PC-3 (cell line): ENCODE measurements around the gene VIM. TPM values are rescaled to one million over a fixed set of nuclear protein-coding genes. Genes with fewer than 3 reads are reported as not detected.

ENCODE experiments used
- ATAC-seq: fragments of 200-7000 bp; cut with Tn5 transposase; 2 replicates; pipeline ENCODE4 v1.9.1; 2020; ENCODE audit warnings: mild to moderate bottlenecking, moderate library complexity
- BruUV-seq: library from RNA; stranded (reverse); fragments of 400-500 nt; replicated peaks from 2 replicates; lab custom pipeline; 2021; lab: Mats Ljungman, UMichigan
- CTCF ChIA-PET: fragments of 300-600 bp; sonication (Branson Sonifier 250); formaldehyde crosslinking; loops from one replicate; lab custom pipeline; 2022; ENCODE audit warnings: antibody characterized with exemption; lab: Charles Lee
- POLR2A ChIA-PET: fragments of 300-600 bp; sonication (Branson Sonifier 250); formaldehyde crosslinking; loops from one replicate; lab custom pipeline; 2022; ENCODE audit warnings: antibody characterized with exemption; ENCODE audit not compliant: unreplicated experiment; lab: Charles Lee
- DNase-seq: peaks from one replicate; pipeline ENCODE4 v3.0.0-alpha.2; 2015
- H2AFZ ChIP-seq: fragments of 300-600 bp; sonication (generic); 2 replicates; pipeline ENCODE4 v1.6.0; 2016; ENCODE audit warnings: antibody characterized with exemption, low read length
- H3F3A ChIP-seq: fragments of 300-600 bp; sonication (generic); one replicate; pipeline ENCODE4 v1.6.0; 2017; ENCODE audit warnings: antibody characterized with exemption, low read length, control low read depth, mild to moderate bottlenecking; ENCODE audit not compliant: unreplicated experiment
- H3K27ac ChIP-seq: fragments of 300-600 bp; sonication (generic); 2 replicates; pipeline ENCODE4 v1.5.1; 2016; ENCODE audit warnings: mild to moderate bottlenecking, low read length
- H3K27me3 ChIP-seq: fragments of 300-600 bp; sonication (generic); 2 replicates; pipeline ENCODE4 v1.6.1; 2016; ENCODE audit warnings: low read length, mixed read lengths
- H3K36me3 ChIP-seq: fragments of 300-600 bp; sonication (generic); 2 replicates; pipeline ENCODE4 v1.6.1; 2016; ENCODE audit warnings: low read depth, mixed run types, low read length, mixed read lengths
- H3K4me1 ChIP-seq: fragments of 300-600 bp; sonication (generic); 2 replicates; pipeline ENCODE4 v1.5.1; 2016; ENCODE audit warnings: low read length; ENCODE audit not compliant: insufficient read depth
- H3K4me2 ChIP-seq: fragments of 300-600 bp; sonication (generic); 2 replicates; pipeline ENCODE4 v1.6.0; 2016; ENCODE audit warnings: low read length
- H3K4me3 ChIP-seq: fragments of 300-600 bp; sonication (generic); 2 replicates; pipeline ENCODE4 v1.5.1; 2016; ENCODE audit warnings: mild to moderate bottlenecking, low read length, mixed read lengths
- H3K79me2 ChIP-seq: fragments of 300-600 bp; sonication (generic); 2 replicates; pipeline ENCODE4 v1.6.1; 2017; ENCODE audit warnings: low read length, mixed read lengths
- H3K9ac ChIP-seq: fragments of 300-600 bp; sonication (generic); 2 replicates; pipeline ENCODE4 v1.6.0; 2016; ENCODE audit warnings: mild to moderate bottlenecking, low read length
- H3K9me2 ChIP-seq: fragments of 300-600 bp; sonication (generic); replicated peaks from 2 replicates; pipeline ENCODE4 v1.6.1; 2016; ENCODE audit warnings: mixed run types, low read length, mixed read lengths
- H3K9me3 ChIP-seq: fragments of 300-600 bp; sonication (generic); 2 replicates; pipeline ENCODE4 v1.6.1; 2016; ENCODE audit warnings: low read length, mixed read lengths
- H4K20me1 ChIP-seq: fragments of 300-600 bp; sonication (generic); 2 replicates; pipeline ENCODE4 v1.6.1; 2016; ENCODE audit warnings: low read length, mixed read lengths
- EZH2 ChIP-seq: fragments of 300-600 bp; sonication (generic); IDR thresholded peaks from one replicate; pipeline ENCODE4 v1.6.1; 2017; ENCODE audit warnings: antibody characterized with exemption, mild to moderate bottlenecking, low read length; ENCODE audit not compliant: unreplicated experiment
- EZH2phosphoT487 ChIP-seq: fragments of 300-600 bp; sonication (generic); IDR thresholded peaks from 2 replicates; pipeline ENCODE4 v1.6.1; 2018; ENCODE audit warnings: mild to moderate bottlenecking, antibody characterized with exemption, low read length, borderline replicate concordance
- intact Hi-C: fragments of 100-400 bp; cut with micrococcal nuclease; formaldehyde crosslinking; loops from 2 replicates; pipeline ENCODE4 v1.9.0; 2023
- total RNA-seq: library from RNA; depleted of rRNA; stranded (reverse); fragments of >200 nt; gene quantifications from 2 replicates; pipeline ENCODE4 v1.2.3, GENCODE V29; 2014
- TF ChIP-seq, protein P1 (sequence below): fragments of 300-600 bp; sonication (generic); conservative IDR thresholded peaks from 2 replicates; pipeline ENCODE4 v1.5.1; 2017; ENCODE audit warnings: antibody characterized with exemption, low read depth, mild to moderate bottlenecking, low read length

VIM gene
- total RNA-seq, 1 experiment from 2014 or later: 469 TPM

DNA sequence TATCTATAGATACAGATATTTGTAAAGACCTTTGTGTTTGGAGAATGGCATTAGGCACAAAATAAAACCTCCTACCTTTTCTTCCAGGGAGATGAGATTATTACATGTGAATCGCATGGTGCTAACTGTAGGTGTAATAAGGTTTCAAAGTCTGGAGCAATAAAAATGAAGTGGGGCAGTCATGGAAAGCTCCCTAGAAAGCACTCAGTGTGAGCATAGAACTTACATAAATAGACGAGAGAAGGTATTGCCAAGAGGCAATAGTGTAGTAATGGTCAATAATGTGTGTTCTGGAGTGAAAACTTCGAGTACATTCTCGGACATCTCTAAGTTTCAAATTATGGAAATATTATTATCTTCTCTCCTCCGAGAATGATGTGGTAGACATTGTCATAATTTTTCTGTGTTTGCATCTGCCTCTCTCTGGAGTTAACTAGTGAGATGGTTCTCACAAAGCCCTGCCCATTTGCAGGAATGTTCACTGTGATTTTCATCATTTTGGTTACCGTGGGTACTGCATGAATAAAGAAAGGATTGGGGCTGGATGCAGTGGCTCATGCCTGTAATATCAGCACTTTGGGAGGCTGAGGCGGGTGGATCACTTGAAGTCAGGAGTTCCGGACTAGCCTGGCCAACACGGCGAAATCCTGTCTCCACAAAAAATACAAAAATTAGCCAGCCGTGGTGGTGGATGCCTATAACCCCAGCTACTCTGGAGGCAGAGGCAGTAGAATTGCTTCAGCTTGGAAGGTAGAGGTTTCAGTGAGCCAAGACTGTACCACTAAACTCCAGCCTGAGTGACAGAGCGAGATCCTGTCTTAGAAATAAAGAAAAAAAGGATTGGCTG, 10.6 kb downstream of the VIM start:
- intact Hi-C loops: no loop called here
- ATAC-seq (peak; percentile 60), DNase-seq (no peak)
- no peak overlapping the region for H3K4me3 ChIP-seq
- no peak overlapping the region for H3K27ac ChIP-seq
- no peak overlapping the region for H2AFZ ChIP-seq
- H3K79me2 ChIP-seq: no peaks in the 10 kb centered on the region
- H3K36me3 ChIP-seq: no peaks in the 10 kb centered on the region
- H3K4me2 ChIP-seq: no peak overlapping the region
- H4K20me1 ChIP-seq: no peaks in the 10 kb centered on the region
- no TSS peak for BruUV-seq
- H3K9ac ChIP-seq: no peak overlapping the region
- TF ChIP-seq EZH2 (no peak), EZH2phosphoT487 (no peak)
- TF ChIP-seq, protein P1, sequence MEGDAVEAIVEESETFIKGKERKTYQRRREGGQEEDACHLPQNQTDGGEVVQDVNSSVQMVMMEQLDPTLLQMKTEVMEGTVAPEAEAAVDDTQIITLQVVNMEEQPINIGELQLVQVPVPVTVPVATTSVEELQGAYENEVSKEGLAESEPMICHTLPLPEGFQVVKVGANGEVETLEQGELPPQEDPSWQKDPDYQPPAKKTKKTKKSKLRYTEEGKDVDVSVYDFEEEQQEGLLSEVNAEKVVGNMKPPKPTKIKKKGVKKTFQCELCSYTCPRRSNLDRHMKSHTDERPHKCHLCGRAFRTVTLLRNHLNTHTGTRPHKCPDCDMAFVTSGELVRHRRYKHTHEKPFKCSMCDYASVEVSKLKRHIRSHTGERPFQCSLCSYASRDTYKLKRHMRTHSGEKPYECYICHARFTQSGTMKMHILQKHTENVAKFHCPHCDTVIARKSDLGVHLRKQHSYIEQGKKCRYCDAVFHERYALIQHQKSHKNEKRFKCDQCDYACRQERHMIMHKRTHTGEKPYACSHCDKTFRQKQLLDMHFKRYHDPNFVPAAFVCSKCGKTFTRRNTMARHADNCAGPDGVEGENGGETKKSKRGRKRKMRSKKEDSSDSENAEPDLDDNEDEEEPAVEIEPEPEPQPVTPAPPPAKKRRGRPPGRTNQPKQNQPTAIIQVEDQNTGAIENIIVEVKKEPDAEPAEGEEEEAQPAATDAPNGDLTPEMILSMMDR: no peak
- H3K27me3 ChIP-seq: no peaks in the 10 kb centered on the region
- no peaks in the 10 kb centered on the region for H3K9me3 ChIP-seq
- CTCF ChIA-PET: interaction anchor here (0.6 to 0.8 kb wide), 2 partner anchors 197 to 213 kb away, joined by 3 to 4 read pairs; no protein-coding TSS in a partner anchor
- H3K9me2 ChIP-seq: no peaks in the 10 kb centered on the region
- POLR2A ChIA-PET: interaction anchor here (0.6 kb wide), 2 partner anchors 196 to 347 kb away, joined by 3 to 12 read pairs; no protein-coding TSS in a partner anchor
- no peaks in the 10 kb centered on the region for H3F3A ChIP-seq
- H3K4me1 ChIP-seq: 0 out of 2 replicates have a peak, but pooled peaks cover 3% of the 10 kb centered on the region

DNA sequence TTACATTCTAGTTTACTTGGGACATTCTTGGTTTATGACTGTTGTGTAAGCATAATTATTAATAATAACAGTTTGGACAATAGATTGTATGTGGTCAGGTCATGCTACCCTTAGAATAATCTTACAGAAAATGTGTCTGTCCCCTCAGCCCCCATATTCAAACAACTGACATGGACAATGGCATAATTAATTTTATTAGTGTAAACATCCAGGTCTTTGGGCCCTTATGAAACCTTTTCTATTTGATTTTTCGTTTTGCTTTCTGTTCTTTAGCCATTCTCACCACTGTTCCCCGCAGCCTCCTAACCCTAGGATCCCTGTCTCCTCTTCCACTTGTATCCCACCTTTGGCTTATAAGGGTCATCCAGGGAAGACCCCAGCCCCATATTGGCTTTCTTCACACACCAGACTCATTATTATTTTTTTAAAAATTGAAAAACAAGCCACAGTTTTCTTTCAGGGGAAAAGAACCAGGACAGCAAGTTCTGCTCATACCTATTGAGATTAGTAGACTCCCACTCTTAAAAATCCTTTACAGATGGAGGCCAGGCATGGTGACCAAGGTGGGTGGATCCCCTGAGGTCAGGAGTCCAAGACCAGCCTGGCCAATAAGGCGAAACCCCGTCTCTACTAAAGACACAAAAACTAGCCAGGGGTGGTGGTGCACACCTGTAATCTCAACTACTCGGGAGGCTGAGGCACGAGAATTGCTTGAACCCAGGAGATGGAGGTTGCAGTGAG, 11.5 kb downstream of the VIM start:
- H4K20me1 ChIP-seq: no peaks in the 10 kb centered on the region
- H3K9me3 ChIP-seq: no peaks in the 10 kb centered on the region
- H3K4me3 ChIP-seq: no peak overlapping the region
- no peak for TF ChIP-seq EZH2phosphoT487
- TF ChIP-seq, protein P1: no peak
- no peak for TF ChIP-seq EZH2
- no peak overlapping the region for H2AFZ ChIP-seq
- CTCF ChIA-PET: interaction anchor here (0.6 to 0.8 kb wide), 2 partner anchors 198 to 214 kb away, joined by 3 to 4 read pairs; no protein-coding TSS in a partner anchor
- intact Hi-C loops: no loop called here
- H3K9ac ChIP-seq: no peak overlapping the region
- DNase-seq (no peak), ATAC-seq (no peak)
- POLR2A ChIA-PET: no interaction called here
- no peaks in the 10 kb centered on the region for H3K27me3 ChIP-seq
- H3F3A ChIP-seq: no peaks in the 10 kb centered on the region
- H3K27ac ChIP-seq: no peak overlapping the region
- H3K36me3 ChIP-seq: no peaks in the 10 kb centered on the region
- H3K4me2 ChIP-seq: no peak overlapping the region
- 0 out of 2 replicates have a peak, but pooled peaks cover 3% of the 10 kb centered on the region for H3K4me1 ChIP-seq
- no peaks in the 10 kb centered on the region for H3K79me2 ChIP-seq
- no TSS peak for BruUV-seq
- H3K9me2 ChIP-seq: no peaks in the 10 kb centered on the region
